HUES48 (cell line): ENCODE results near the gene CEACAM8.
"Not testable (repeated sequence)": the region's sequence is repeated elsewhere in the genome, so short reads cannot be mapped to it uniquely, and the experiment has no call there.

Experiments used
- H3K27ac ChIP-seq: one replicate; pipeline ENCODE4 v1.7.0; 2013; ENCODE audit warnings: low read depth, low read length, inconsistent platforms
- H3K27me3 ChIP-seq: 2 replicates; pipeline ENCODE4 v1.6.1; 2013; ENCODE audit warnings: mild to moderate bottlenecking, low read length; ENCODE audit not compliant: control insufficient read depth, insufficient read depth
- H3K36me3 ChIP-seq: 2 replicates; pipeline ENCODE4 v1.6.1; 2013; ENCODE audit warnings: low read length; ENCODE audit not compliant: control insufficient read depth, insufficient read depth
- H3K4me1 ChIP-seq: 2 replicates; pipeline ENCODE4 v1.6.1; 2013; ENCODE audit warnings: mild to moderate bottlenecking, low read length; ENCODE audit not compliant: control insufficient read depth, insufficient read depth
- H3K4me3 ChIP-seq: 2 replicates; pipeline ENCODE4 v1.5.1; 2013; ENCODE audit warnings: mild to moderate bottlenecking, low read depth, low read length
- H3K9ac ChIP-seq: 2 replicates; pipeline ENCODE4 v1.6.1; 2013; ENCODE audit warnings: mild to moderate bottlenecking, low read depth, low read length, moderate library complexity
- H3K9me3 ChIP-seq: 2 replicates; pipeline ENCODE4 v1.6.1; 2013; ENCODE audit warnings: low read length; ENCODE audit not compliant: control insufficient read depth, insufficient read depth

CEACAM8 gene

GRCh38 chr19:42554046-42554575 is 40.6 kb downstream of the CEACAM8 start:
- no peaks in the 10 kb centered on the region for H3K36me3 ChIP-seq
- H3K9ac ChIP-seq, result no peak overlapping the region
- H3K4me3 ChIP-seq, result no peak overlapping the region
- H3K4me1 ChIP-seq, result peaks cover 15% of the 10 kb centered on the region
- no peaks in the 10 kb centered on the region for H3K27me3 ChIP-seq
- H3K27ac ChIP-seq, result no peak overlapping the region
- peaks cover 3% of the 10 kb centered on the region for H3K9me3 ChIP-seq

GRCh38 chr19:42553292-42554045 is 41.3 kb downstream of the CEACAM8 start:
- Histone ChIP-seq H3K4me3 (no peak overlapping the region), H3K9me3 (peaks cover 8% of the 10 kb centered on the region), H3K4me1 (peaks cover 9% of the 10 kb centered on the region), H3K27me3 (no peaks in the 10 kb centered on the region), H3K27ac (no peak overlapping the region), H3K9ac (no peak overlapping the region), H3K36me3 (no peaks in the 10 kb centered on the region)

GRCh38 chr19:42552086-42553065 is 42.3 kb downstream of the CEACAM8 start:
- Histone ChIP-seq H3K27me3 (no peaks in the 10 kb centered on the region), H3K9me3 (peaks cover 8% of the 10 kb centered on the region), H3K9ac (no peak overlapping the region), H3K27ac (no peak overlapping the region), H3K36me3 (no peaks in the 10 kb centered on the region), H3K4me1 (peaks cover 5% of the 10 kb centered on the region), H3K4me3 (no peak overlapping the region)

GRCh38 chr19:42550521-42550920 is 44.2 kb downstream of the CEACAM8 start:
- not testable (repeated sequence) for H3K4me3 ChIP-seq, H3K36me3 ChIP-seq, H3K27me3 ChIP-seq, H3K9me3 ChIP-seq, H3K27ac ChIP-seq, H3K9ac ChIP-seq, H3K4me1 ChIP-seq

- not testable (repeated sequence) for H3K9ac ChIP-seq, H3K36me3 ChIP-seq, H3K4me3 ChIP-seq, H3K9me3 ChIP-seq, H3K27me3 ChIP-seq, H3K27ac ChIP-seq, H3K4me1 ChIP-seq
Observed at GRCh38 chr19:42549067-42549466, 45.7 kb downstream of the CEACAM8 start.

- H3K27me3 ChIP-seq, result no peaks in the 10 kb centered on the region
- H3K9ac ChIP-seq, result no peak overlapping the region
- H3K9me3 ChIP-seq, result peaks cover 8% of the 10 kb centered on the region
- H3K27ac ChIP-seq, result no peak overlapping the region
- H3K4me1 ChIP-seq, result no peaks in the 10 kb centered on the region
- no peaks in the 10 kb centered on the region for H3K36me3 ChIP-seq
- H3K4me3 ChIP-seq, result no peak overlapping the region
Observed at GRCh38 chr19:42548552-42548951, 46.2 kb downstream of the CEACAM8 start.

- Histone ChIP-seq H3K36me3 (no peaks in the 10 kb centered on the region), H3K9me3 (peaks cover 8% of the 10 kb centered on the region), H3K4me3 (no peak overlapping the region), H3K4me1 (no peaks in the 10 kb centered on the region), H3K27me3 (no peaks in the 10 kb centered on the region), H3K27ac (no peak overlapping the region), H3K9ac (no peak overlapping the region)
Observed at GRCh38 chr19:42547929-42548328, 46.8 kb downstream of the CEACAM8 start.

GRCh38 chr19:42546831-42547500 is 47.8 kb downstream of the CEACAM8 start:
- Histone ChIP-seq H3K27ac (no peak overlapping the region), H3K4me1 (no peaks in the 10 kb centered on the region), H3K27me3 (no peaks in the 10 kb centered on the region), H3K9me3 (peaks cover 8% of the 10 kb centered on the region), H3K4me3 (no peak overlapping the region), H3K36me3 (no peaks in the 10 kb centered on the region), H3K9ac (no peak overlapping the region)

GRCh38 chr19:42544146-42544545 is 50.6 kb downstream of the CEACAM8 start:
- Histone ChIP-seq H3K27ac (no peak overlapping the region), H3K4me3 (no peak overlapping the region), H3K9ac (no peak overlapping the region), H3K4me1 (peaks cover 10% of the 10 kb centered on the region), H3K9me3 (peaks cover 5% of the 10 kb centered on the region; the same call in 1 of the 2 replicates), H3K27me3 (no peaks in the 10 kb centered on the region), H3K36me3 (no peaks in the 10 kb centered on the region)

- Histone ChIP-seq H3K4me3 (no peak overlapping the region), H3K9me3 (no peaks in the 10 kb centered on the region), H3K9ac (no peak overlapping the region), H3K4me1 (peaks cover 10% of the 10 kb centered on the region), H3K36me3 (no peaks in the 10 kb centered on the region), H3K27me3 (0 out of 2 replicates have a peak, but pooled peaks cover 6% of the 10 kb centered on the region), H3K27ac (no peak overlapping the region)
Observed at GRCh38 chr19:42542791-42543190, 51.9 kb downstream of the CEACAM8 start.
